GM19397 (cell line): ENCODE measurements around the gene ESD.
A peak's percentile ranks its signal among the peaks of the same experiment; 100 is the strongest.
"Not testable (repeated sequence)": the region's sequence is repeated elsewhere in the genome, so short reads cannot be mapped to it uniquely, and the experiment has no call there.

Source experiments
- ATAC-seq: cut with Tn5 transposase; IDR thresholded peaks from one replicate; pipeline ENCODE4 v1.9.1; 2021; ENCODE audit warnings: mild to moderate bottlenecking, moderate library complexity; ENCODE audit not compliant: unreplicated experiment

The ESD gene, protein sequence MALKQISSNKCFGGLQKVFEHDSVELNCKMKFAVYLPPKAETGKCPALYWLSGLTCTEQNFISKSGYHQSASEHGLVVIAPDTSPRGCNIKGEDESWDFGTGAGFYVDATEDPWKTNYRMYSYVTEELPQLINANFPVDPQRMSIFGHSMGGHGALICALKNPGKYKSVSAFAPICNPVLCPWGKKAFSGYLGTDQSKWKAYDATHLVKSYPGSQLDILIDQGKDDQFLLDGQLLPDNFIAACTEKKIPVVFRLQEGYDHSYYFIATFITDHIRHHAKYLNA

GRCh38 chr13:46796515-46797474 is at the start of gene ESD:
Gene ESD (minus strand): TSS chr13:46797161. CDS start chr13:46791413, 5,748 bp downstream.
- ATAC-seq = peak; percentile 90

- ATAC-seq = no peak
Measured at GRCh38 chr13:46846726-46847125, 49.8 kb upstream of the ESD start.

- no peak for ATAC-seq
Measured at GRCh38 chr13:46845146-46845545, 48.2 kb upstream of the ESD start.

GRCh38 chr13:46844431-46844830 is 47.5 kb upstream of the ESD start:
- ATAC-seq = no peak

- ATAC-seq = no peak
Measured at GRCh38 chr13:46839399-46839798, 42.4 kb upstream of the ESD start.

DNA sequence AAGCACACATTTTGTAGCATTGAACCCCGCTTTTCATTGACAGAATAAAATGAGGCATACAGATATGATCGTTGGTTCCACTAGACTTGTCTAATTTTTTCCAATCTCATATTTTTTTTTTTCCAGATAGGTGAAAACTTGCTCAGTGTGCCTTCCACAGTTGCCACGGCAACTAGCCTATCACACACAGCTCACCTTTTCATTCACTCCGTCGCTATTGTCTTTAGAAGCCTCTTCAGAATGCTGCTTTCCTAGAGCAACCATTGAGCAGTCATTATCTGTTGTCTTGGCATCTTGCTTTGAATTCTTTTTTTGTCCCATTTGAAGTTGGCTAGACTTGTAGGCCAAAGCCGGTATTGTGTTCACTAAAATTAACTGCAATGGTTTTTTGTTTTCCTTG is 37.7 kb upstream of the ESD start:
- ATAC-seq = no peak

DNA sequence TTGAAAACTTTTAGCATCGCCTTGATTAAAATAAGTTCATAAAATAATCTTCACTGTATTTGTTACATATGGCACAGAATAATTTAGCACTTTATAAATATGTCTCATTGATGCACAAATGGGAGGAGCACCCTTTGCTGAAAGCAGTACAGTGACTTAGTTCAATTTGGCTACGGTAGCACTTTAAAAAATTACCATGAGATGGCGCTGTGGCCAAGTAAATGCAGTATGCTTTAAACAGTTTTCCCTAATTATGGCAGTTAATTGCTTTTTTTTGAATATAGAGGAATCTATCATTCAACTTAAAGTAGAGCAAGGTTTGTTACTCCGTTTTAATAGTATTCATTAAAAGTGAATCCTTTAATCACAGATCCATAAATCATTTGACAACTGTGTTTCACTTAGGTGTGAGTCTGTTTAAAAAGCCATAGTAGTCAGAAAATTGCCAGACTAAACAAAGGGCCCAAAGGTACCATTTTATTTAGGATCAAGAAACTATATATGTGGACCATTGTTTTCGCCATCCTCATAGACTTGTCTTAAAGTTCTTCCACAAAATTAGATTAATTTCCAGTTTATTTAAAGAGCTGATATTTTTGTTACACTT is 34.7 kb upstream of the ESD start:
- no peak for ATAC-seq

GRCh38 chr13:46830405-46831005 is 33.5 kb upstream of the ESD start:
- ATAC-seq = no peak

DNA sequence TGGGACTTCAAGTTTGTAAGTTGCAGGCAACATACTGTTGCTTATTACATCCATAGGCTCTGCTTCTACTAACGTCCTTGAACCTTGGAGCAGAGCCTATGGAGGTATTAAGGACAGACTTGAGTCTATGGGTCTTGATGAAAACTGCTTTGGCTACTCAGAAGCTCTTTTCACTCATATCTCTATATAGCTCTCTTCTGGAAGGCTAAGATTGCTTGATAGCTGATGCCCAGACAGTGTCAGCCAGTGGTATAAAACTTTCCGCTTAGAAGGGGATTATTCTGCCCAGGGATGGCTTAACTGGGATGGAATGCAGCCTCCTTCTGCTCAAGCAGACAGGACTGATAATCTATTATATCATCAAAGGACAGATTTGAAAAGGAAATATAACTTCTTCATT is 25.6 kb upstream of the ESD start:
- no peak for ATAC-seq

- ATAC-seq = no peak
Measured at GRCh38 chr13:46817838-46818476, 21.0 kb upstream of the ESD start.

DNA sequence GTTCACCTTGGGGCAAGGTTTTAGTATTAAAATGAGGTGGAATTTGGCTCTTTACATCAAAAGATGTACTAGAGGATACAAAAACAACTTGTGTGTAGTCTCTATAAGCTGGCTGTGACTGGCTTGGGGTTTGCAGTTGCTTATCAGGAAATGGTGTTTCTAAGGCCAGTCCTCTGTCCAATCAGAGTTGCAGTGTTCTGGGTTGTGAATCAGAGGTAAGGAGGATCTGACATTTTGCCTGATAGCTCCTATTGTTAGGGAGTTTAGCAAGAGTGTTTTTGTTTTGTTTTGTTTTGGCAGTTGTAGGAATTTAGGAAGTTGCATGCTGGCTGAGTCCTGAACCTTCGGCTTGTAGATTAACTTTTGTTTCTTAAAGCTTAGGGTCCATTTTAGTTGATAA is 20.1 kb upstream of the ESD start:
- ATAC-seq = no peak

DNA sequence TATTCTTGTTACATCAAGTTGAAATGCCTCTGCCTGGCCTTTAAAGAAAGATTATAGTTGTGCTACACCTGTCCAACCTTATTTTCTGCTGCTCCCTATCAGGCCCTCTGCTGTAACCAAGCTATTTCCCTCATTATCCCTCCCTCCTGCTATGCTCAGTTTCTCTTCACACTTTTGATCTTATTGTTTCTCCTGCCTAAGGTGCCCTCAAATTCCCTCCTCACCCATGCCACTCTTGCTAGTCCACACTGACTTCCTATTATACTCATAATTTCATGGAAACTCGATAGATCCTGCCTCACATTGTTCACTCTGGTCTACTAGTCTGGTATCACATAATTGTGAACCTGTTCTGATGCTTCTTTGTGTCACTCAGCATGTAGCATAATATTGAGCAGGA is 19.4 kb upstream of the ESD start:
- no peak for ATAC-seq

DNA sequence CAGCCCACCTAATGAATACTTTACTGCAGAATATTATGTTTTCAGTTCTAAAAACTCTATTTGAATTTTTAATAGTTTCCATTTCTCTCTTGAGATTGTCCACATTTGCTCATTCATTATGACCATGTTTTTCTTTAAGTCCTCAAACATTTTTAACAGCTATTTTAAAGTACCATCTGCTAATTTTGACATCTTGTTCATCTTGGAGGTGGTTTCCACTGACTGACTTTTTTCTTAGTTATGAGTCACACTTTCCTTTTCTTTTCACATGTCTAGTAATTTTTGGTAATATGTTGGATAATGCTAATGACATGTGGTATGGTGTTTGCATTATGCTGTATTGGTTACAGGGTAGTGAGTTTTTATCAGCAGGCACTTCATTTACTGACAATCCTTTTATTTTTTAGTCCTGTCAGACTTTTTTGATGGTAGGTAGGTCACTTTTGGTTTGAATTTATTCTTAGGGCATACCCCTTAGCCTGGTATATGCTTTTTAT is 15.4 kb upstream of the ESD start:
- ATAC-seq = no peak

GRCh38 chr13:46810440-46810839 is 13.5 kb upstream of the ESD start:
- ATAC-seq = no peak

- ATAC-seq = not testable (repeated sequence)
Measured at GRCh38 chr13:46804921-46805320, 8.0 kb upstream of the ESD start.

- ATAC-seq = no peak
Measured at GRCh38 chr13:46804391-46804815, 7.4 kb upstream of the ESD start.

DNA sequence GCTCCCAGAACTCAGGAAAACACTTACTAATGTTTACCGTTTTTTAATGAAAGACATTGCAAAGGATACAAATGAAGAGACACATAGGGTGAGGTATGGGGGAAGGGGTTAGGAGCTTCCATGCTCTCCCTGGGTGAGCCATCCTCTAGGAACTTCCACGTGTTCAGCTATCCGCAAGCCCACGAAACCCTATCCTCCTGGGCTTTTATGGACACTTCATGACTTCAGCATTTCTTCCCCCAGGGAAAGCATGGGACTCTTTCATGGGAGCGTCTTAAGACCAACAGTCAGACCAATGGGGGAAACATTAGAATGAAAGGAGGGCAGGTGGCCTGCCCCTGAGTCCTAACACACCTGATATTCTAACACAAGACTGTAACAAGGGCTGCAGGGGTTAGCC is 6.6 kb upstream of the ESD start:
- no peak for ATAC-seq

DNA sequence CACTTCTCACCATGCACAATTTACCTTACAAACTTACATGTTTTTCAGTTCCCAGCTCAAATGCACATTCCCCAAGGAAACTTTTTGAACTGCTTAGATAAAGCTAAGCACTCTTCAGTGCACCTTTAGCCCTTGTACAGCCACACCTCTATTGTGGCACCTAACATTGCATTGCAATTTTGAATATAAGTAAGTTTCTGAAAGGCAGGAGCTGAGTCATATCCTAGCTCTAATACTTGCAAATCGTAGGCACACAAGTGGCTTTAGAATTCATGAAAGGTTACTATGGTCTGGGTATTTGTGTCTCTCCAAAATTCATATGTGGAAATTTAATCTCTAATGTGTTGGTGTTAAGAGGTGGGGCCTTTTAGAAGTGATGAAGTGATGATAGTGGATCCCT is 4.9 kb upstream of the ESD start:
- no peak for ATAC-seq

DNA sequence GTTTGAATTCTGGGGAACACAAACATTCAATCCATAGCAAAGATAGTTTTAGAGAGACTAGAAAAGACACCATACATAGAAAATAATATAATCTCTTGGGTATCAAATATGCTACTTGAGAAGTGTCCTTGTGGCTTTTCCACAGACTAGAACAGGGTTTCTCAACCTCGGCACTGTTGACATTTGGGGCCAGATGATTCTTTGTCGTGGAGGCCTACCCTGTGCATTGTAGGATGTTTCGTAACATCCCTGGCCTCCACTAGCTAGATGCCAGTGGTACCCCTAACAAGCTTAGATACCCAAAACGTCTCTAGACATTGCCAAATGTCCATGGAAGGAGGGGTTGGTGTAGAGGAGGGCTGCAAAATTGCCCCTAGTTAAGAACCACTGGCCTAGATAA is 2.2 kb upstream of the ESD start:
- no peak for ATAC-seq

DNA sequence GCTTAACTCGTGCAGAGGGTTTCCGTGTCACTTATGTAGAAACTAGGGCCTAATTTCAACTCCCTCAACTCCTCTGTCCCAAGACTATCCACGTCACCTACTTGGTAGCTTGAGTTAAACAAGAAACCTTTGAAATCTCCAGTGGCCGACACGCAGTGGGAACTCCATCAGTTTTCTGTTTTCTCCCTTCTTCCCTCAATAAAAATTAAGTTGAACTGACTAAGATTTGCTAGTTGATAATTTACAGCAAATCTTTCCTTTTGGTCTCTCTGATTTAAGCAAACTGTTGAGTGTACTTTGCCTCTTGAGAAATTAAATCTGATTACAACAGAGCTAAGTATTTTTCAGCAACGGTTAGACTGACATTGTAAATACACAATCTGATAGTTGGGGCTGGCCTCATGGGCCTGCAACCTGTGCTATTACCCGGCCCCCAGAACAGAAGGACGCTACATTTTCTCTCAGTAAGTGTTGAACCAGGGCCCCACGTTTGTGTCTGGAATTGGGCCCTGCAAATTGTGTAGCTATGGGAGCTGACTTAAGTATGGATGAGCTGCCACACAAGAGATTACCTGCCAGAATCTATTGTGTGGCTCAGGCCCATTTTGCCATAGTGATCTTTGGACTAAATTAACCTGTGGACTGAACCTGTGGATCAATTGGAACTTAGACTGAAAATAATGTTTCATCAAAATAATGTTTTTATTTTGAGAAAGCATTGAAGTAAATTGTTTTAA is 708 bp upstream of the ESD start:
- no peak for ATAC-seq
